Fibroblast of pulmonary artery (primary cell): Measurements from ENCODE around the gene TRIM46.
A peak's percentile ranks its signal among the peaks of the same experiment; 100 is the strongest.

Source experiments
- DNase-seq: peaks from one replicate; pipeline ENCODE4 v3.0.0-alpha.2; 2010; ENCODE audit warnings: low read depth
- H3K4me3 ChIP-seq: replicated peaks from 2 replicates; pipeline ENCODE4 v1.5.1; 2011; ENCODE audit warnings: low read depth, mild to moderate bottlenecking, control low read depth, low read length, moderate library complexity
- CTCF ChIP-seq: IDR thresholded peaks from 2 replicates; pipeline ENCODE4 v1.5.1; 2011; ENCODE audit warnings: mild to moderate bottlenecking, control low read depth, low read length, inconsistent platforms; ENCODE audit errors: missing control alignments

TRIM46 gene

DNA sequence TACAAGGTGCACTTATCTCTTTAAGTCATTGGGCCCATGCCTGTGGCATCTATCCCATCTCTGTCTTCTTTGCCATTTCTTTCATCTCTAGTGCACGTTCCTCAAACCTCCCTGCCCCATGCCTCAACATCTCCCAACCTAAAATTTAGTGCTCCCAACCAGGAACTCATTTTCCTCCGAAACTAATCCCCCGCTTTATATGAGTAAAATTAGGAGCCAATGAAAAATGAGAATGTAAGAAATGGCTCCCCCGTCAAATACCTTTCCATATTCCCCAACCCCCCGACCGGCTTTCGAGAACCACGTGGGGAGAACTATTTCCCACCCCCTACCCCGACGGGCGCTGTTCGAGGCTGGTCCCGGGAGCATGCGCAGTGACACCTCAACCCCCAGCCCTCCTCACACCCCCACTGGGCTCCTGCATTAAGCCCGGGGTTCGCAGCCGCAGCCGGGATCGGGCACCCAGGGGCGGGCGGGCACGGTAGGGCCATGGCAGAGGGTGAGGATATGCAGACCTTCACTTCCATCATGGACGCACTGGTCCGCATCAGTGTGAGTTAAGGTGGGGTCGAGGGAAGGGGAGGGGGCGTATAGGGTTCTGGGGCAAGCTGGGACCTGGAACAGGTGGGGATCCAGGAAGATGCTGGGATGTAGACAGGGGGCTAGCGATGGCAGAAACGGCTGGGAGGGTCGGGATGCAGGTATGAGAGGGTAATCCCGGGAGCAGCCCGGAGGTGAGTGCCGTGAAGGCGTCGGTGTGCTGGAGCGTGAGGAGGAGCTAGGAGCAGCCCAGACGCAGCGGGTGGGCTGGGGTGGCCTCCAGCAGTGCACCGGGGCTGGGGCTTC lies at the start of gene TRIM46:
Gene TRIM46 (plus strand): TSS at position 372 of the 846 bp plus-strand sequence. CDS start 118 bp downstream, at position 490.
- H3K4me3 ChIP-seq = peak within 1 kb of the TSS; percentile 98
- TF ChIP-seq CTCF = no peak

DNA sequence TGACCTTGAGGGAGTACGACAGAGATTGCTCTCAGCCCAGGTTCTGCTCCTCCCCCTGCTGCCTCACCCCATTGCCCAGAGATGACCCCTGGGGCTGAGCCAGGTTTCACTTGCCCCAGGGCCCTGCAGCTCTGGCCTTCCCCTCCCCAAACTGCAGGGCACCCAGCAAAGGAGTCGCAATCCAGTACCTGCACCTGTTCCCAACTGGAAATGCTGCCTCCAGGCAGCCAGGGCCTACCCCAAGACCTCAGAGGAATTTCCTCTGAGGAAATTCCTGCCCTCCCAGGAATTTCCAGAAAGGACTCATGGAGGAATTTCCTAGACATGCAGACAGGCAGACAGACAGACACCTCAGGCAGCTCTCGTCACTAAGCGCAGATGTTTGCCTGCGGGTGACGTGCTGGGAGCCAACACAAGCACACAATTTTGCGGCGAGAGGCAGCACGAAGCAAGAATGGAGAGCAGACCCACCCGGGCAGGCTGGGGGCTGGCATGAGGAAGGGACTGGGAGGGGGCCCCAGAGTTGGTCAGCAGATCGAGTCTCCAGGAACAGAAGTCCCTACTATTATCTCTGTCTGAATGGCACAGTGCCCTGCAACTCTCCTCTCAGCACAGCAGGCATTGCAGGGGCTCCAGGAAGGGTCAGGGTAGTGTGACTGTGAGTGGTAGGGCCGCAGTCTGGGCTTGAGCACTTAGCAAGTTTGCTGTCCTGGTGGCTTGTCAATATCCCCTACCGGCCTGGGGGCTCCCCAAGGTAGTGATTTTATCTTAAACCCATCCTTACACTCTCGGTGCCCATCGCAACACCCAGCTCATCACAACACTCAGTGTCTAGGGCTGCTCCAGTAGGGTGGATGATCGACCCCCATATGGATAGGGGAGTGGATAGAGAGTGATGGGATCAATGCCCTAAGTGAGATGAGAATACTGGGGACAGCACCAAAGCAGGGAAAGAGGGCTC lies 48.9 kb upstream of the TRIM46 start:
- H3K4me3 ChIP-seq = no peak overlapping the region
- no peak for TF ChIP-seq CTCF
- DNase-seq = peak; percentile 66

More for the DNA sequence above, at the start of gene TRIM46:
- peak; percentile 52 for DNase-seq

DNA sequence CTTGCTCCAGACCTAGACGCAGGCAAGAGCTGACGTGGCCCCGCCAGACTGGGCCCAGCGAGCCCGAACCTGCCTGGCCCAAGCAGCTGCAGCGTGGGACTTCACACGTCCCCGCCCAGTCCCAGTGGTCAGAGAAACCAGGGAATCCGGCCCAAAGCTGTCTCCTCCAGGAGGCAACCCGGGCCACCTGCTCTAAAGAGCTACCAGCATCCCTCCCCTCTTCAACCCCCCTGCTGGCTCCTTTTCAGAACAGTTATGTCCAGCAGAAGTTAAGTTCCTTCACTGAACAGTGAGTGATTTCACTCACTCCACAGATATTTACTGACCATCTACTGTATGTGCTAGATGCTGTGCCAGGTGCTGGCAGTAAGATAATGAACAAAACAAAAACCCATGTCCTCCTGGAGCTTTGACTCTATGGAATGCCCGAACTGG lies 48.1 kb upstream of the TRIM46 start:
- no peak for TF ChIP-seq CTCF
- DNase-seq = no peak
- H3K4me3 ChIP-seq = no peak overlapping the region

GRCh38 chr1:155125946-155126555 lies 47.6 kb upstream of the TRIM46 start:
- TF ChIP-seq CTCF = no peak
- DNase-seq = peak; percentile 48
- H3K4me3 ChIP-seq = peak overlapping the region; percentile 19

GRCh38 chr1:155126556-155127104 lies 47.0 kb upstream of the TRIM46 start:
- peak overlapping the region; percentile 77 for H3K4me3 ChIP-seq
- no peak for TF ChIP-seq CTCF
- DNase-seq = no peak
